HG03045 (cell line): ENCODE results near the gene LRRC49.
"Not testable (repeated sequence)": the region's sequence is repeated elsewhere in the genome, so short reads cannot be mapped to it uniquely, and the experiment has no call there.

Source experiments
- ATAC-seq: cut with Tn5 transposase; IDR thresholded peaks from one replicate; pipeline ENCODE4 v1.9.1; 2021; ENCODE audit warnings: mild to moderate bottlenecking, moderate library complexity; ENCODE audit not compliant: unreplicated experiment

Gene LRRC49

DNA sequence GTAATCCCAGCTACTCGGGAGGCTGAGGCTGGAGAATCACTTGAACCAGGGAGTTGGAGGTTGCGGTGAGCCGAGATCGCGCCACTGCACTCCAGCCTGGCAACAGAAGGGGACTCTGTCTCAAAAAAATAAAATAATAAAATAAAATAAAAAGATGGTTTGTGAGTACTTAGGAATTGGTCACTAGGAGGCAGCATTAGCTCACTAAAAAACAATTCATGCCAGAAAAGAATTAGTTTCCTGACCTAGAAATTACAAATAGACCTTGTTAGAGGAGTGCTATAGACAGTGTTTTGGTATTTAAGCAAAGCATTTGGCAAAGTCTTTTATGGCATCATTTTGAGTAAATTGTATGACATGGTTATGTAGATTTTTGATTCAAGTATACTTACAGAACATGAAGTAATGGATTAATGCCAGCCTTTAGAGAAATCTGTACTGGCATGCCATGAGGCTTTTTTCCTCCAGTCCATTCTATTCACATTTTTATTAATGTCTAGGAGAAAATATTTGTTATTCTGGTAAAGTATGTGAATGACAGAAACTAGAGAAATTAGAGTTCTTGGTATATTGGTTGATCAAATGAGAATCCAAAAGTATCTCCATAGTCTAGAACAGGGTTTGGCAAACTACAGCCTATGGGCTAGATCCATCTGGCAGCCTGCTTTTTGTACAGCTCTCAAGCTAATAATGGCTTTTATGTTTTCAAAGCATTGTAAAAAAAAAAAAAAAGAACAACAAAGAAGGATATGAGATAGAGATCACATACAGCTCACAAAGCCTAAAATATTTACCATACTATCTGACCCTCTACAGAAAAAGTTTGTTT lies 81.6 kb downstream of the LRRC49 start:
- no peak for ATAC-seq

GRCh38 chr15:70976851-70977250 lies 84.2 kb downstream of the LRRC49 start:
- no peak for ATAC-seq

DNA sequence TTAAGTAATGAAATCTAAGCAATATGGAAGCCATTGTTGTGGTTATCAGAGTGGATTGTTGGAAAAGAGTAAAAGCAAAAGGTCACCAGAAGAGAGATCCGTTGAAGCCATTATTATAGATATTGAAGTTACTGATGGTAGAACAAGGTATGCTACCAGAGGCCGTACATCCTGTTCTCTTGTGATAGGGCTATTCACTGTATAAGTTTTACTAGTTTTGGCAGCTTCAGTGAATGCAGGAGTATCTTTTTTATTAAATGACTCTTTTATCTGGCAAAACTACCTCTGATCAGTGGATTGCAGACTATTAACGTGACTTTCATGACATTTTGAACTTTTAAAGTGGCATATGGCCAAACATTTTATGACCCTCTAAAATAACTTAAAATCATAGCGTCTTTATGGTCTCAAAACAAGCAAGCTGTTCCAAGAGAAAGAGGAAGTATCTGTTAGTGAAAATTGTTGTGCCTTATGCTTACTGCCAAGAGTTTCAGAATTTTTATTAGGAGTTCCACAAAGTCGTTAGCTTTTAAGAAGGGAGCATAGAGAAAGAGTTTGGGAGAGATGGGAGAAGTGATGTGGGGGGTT lies 102.9 kb downstream of the LRRC49 start:
- ATAC-seq: no peak

GRCh38 chr15:70998319-70998718 lies 105.7 kb downstream of the LRRC49 start:
- ATAC-seq: no peak

DNA sequence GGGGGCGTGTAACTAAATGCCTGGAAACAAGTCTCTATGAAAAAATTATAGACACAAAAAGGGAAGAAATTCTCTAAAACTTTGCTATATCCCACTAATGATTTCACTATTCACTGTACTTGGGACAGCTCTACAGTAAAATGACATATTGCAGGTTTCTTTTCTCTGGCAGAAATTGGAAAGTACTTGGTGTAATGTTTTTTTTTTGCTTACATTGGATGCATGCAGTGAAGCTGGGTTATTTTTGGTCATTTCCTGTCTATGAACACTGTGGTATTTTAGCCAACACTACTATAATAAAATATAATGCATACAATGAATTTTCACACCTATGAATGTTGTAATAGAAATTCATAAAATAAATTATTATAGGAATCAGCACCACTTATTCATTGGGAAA lies 109.7 kb downstream of the LRRC49 start:
- ATAC-seq: no peak

GRCh38 chr15:71003319-71003718 lies 110.7 kb downstream of the LRRC49 start:
- ATAC-seq: no peak

- ATAC-seq: not testable (repeated sequence)
Measured at GRCh38 chr15:71004506-71004905, 111.9 kb downstream of the LRRC49 start.

DNA sequence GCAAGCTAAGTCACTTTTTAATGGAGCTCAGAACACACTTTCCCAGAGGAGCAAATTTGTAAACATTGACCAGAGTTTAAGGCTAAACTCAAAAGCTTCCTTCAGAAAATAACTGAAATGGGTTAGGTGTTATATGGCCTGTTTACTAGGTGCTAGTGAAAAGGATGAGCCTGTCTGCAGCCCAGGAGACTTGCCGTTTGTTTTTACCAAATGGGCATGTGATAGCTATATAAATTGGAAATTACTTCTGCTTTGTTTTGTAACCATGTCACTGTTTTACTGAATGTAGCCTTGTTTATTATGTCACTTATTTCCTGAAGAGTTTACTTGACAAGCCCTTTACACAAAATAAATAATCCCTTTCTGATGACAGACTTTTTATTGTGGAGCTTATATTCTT lies 113.3 kb downstream of the LRRC49 start:
- no peak for ATAC-seq

- ATAC-seq: no peak
Measured at GRCh38 chr15:71008250-71008870, 115.7 kb downstream of the LRRC49 start.

- ATAC-seq: no peak
Measured at GRCh38 chr15:71010472-71010871, 117.8 kb downstream of the LRRC49 start.

GRCh38 chr15:71010997-71011396 lies 118.4 kb downstream of the LRRC49 start:
- no peak for ATAC-seq

- no peak for ATAC-seq
Measured at GRCh38 chr15:71011503-71012155, 119.0 kb downstream of the LRRC49 start.

GRCh38 chr15:71013446-71013845 lies 120.8 kb downstream of the LRRC49 start:
- ATAC-seq: no peak

- ATAC-seq: no peak
Measured at GRCh38 chr15:71015342-71015741, 122.7 kb downstream of the LRRC49 start.

DNA sequence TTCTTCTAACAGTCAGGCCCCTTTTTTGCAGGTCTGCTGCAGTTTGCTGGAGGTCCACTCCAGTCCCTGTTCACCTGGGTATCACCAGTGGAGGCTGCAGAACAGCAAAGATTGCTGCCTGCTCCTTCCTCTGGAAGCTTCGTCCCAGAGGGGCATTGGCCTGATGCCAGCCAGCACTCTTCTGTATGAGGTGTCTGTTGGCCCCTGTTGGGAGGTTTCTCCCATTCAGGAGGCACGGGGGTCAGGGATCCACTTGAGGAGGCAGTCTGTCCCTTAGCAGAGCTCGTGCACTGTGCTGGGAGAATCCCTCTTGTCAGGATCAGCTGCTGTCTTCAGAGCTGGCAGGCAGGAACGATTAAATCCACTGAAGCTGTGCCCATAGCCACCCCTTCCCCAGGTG lies 138.6 kb downstream of the LRRC49 start:
- ATAC-seq: not testable (repeated sequence)

DNA sequence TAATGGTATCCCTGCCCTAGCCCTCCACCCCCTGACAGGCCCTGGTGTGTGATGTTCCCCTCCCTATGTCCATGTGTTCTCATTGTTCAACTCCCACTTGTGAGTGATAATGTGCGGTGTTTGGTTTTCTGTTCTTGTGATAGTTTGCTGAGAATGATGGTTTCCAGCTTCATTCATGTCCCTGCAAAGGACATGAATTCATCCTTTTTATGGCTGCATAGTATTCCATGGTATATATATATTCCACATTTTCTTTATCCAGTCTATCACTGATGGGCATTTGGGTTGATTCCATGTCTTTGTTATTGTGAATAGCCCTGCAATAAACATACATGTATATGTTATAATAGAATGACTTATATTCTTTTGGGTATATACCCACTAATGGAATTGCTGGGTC lies 142.9 kb downstream of the LRRC49 start:
- ATAC-seq: not testable (repeated sequence)

DNA sequence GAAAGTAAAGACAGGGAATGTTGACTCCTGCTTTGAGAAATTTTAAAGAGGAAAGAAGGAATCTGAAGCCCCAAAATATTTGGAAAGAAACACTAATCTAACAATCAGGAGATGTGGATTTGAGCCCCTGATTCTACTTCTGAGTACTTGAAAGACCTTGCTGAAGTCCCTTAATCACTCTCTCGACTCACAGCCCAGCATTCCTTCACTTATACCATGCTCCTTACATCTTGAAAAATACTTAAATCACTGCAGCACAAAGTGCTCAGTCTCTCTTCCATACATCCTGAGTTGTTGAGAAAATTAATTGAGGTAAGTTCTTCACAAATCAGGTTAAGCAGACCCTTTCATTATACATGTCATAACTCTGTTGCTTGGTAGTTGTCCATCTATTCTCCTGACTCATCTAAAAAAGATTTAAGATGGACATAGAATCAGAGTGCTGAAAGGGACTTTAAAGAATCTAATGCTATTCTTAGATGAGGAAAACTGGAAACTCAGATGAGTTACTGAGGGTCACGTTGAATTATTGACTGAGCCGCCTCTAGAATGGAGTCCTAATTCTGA lies 149.8 kb downstream of the LRRC49 start:
- ATAC-seq: no peak

- ATAC-seq: no peak
Measured at GRCh38 chr15:71043373-71043772, 150.7 kb downstream of the LRRC49 start.

DNA sequence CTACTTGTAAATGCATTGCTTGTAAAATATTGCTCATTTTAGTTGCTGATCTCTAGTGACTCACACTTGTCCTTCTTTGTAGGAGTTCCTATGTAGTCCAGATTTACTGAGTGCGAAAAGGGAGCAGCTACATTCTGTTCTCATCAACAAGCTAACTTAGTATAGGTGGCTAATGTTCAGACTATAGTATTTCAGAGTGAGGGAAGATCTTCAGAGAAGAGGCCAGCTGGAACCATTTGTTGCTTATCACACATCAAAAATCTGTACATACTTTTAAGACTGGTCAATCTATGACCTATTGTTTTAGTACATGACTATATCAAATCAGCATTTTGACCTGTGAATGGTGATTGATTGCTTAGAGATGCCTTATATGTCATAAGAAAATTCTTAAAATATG lies 151.4 kb downstream of the LRRC49 start:
- ATAC-seq: no peak

DNA sequence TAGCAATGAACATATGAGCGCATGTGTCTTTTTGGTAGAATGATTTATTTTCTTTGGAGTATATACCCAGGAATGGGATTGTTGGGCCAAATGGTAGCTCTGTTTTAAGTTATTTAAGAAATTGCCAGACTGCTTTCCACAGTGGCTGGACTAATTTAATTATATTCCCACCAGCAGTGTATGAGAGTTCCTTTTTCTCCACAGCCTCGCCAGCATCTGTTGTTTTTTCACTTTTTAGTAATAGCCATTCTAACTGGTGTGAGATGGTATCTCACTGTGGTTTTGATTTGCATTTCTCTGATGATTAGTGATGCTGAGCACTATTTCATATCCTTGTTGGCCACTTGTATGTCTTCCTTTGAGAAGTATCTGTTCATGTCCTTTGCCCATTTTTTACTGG lies 153.5 kb downstream of the LRRC49 start:
- not testable (repeated sequence) for ATAC-seq
